ENCODE data around the gene MAGI1. TPM values are rescaled to one million over a fixed set of nuclear protein-coding genes. Genes with fewer than 3 reads are reported as not detected.
"Not testable (repeated sequence)": the region's sequence is repeated elsewhere in the genome, so short reads cannot be mapped to it uniquely, and the experiment has no call there.

Gene MAGI1
- total RNA-seq, 1 experiment from 2014 or later, result 16.9 TPM

DNA sequence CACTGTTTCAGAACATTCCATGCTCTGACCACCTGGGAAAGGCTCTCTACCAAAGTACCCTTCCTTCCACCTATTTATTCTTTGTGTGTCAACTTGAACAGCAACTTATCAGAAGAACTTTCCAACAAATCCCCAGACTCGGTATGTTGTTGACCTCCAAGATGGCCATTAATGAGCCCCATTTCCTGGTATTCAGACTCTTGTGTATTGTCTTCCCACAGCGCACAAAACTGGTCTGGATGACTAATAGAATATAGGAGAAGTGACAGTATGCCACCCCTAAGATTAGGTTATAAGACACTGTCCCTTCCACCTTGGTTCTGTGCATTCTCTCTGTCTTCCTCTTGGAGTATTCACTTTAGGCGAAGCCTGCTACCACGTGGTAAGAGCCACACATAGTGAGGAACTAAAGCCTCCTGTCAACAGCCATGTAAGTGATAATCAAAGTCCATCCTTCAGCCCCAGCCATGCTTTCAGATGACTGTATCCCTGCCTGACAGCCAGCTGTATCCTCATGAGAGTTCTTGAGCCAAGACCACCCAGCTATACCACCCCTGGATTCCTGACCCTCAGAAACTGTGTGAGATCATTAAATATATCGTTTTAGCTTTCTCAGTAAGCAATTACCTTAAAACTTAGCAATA lies 481.7 kb downstream of the MAGI1 start:
- H3K4me1 ChIP-seq, result no peaks in the 10 kb centered on the region
- H3K36me3 ChIP-seq, result no peaks in the 10 kb centered on the region
- H3K9me3 ChIP-seq (replicated peaks), result no peaks in the 10 kb centered on the region
- no peaks in the 10 kb centered on the region for H3K27me3 ChIP-seq
- no peak for DNase-seq
- no peak overlapping the region for H3K27ac ChIP-seq
- no peak overlapping the region for H3K4me3 ChIP-seq

DNA sequence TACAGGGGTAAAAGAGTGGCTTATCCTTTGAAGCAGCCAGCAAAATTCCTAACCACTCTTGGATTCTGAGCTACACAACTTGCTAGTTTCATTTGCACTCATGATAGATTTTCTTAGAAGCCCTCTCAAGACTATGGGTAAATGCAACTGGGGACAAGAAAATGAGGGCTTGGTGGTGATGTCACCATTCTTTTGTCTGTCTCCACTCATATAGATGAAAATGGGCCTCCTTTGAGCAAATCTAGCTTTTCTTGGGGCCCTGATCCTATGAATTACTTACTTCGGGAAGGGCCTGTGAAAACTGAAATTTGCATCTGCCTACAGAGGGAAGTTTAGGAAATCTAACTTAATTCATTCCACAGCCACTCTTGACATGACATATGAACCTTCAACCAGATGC lies 486.3 kb downstream of the MAGI1 start:
- no peak for DNase-seq
- H3K4me3 ChIP-seq, result no peak overlapping the region
- no peaks in the 10 kb centered on the region for H3K36me3 ChIP-seq
- no peaks in the 10 kb centered on the region for H3K9me3 ChIP-seq (replicated peaks)
- no peaks in the 10 kb centered on the region for H3K4me1 ChIP-seq
- no peak overlapping the region for H3K27ac ChIP-seq
- no peaks in the 10 kb centered on the region for H3K27me3 ChIP-seq

DNA sequence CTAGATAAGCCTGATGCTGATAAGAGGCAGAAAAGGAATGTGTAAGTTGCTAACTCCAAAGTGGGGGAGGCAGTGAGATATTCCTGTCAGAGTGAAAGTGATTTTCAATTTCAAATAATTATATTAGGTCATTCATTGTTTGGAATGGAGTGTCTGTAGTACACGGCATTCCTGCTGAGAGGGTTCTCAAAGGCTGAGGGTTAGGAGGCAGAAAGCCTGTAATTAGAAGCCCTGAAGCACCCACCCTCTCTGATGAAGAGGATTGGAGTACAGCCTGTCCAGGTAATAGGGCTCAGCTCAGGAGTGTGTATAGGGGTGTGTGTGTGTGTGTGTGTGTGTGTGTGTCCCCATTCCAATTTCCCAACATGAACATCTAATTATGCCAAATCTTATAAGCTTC lies 486.8 kb downstream of the MAGI1 start:
- no peaks in the 10 kb centered on the region for H3K27me3 ChIP-seq

DNA sequence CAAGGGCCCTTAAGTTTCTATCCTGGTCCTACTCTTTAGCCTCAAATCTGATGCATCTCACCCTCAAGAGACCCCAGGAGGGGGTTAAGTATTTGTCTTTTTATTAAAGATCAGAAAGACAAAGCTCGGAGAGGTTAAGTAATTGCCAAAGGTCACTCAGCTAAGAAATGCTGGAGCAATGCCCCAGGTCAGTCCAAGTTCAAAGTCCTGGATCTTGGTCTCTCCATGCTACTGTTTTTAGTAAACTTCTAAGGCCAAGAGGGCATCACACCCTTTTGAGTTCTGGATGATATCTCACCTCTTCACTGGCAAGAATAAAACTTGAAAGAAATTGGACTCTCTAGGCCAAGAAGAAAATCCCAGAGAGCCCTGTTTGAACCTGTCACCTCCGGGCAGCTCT lies 488.6 kb downstream of the MAGI1 start:
- no peak overlapping the region for H3K4me3 ChIP-seq
- no peak for DNase-seq
- no peak overlapping the region for H3K27ac ChIP-seq
- no peaks in the 10 kb centered on the region for H3K4me1 ChIP-seq
- no peaks in the 10 kb centered on the region for H3K27me3 ChIP-seq
- H3K36me3 ChIP-seq, result no peaks in the 10 kb centered on the region
- no peaks in the 10 kb centered on the region for H3K9me3 ChIP-seq (replicated peaks)

More for the DNA sequence above, 486.8 kb downstream of the MAGI1 start:
- no peak overlapping the region for H3K4me3 ChIP-seq
- H3K9me3 ChIP-seq (replicated peaks), result no peaks in the 10 kb centered on the region
- no peak overlapping the region for H3K27ac ChIP-seq
- DNase-seq, result no peak
- no peaks in the 10 kb centered on the region for H3K4me1 ChIP-seq
- no peaks in the 10 kb centered on the region for H3K36me3 ChIP-seq

DNA sequence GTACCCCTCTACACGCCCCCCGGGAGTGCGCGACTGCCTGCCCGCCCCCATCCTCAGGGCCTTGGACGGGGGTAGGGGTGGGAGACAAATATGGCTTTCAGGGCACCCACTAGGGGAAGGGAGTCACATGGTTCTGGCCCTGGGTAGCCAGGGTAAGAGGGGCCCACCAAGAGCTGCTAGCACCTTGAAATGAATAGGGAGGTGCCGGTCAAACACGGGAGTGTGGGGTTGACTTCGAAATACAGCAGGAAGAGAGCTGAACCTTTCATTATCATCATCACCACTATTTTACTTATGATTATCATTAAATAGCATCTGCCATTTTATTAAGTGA lies 489.1 kb downstream of the MAGI1 start:
- Histone ChIP-seq H3K9me3 (replicated peaks) (no peaks in the 10 kb centered on the region), H3K4me1 (no peaks in the 10 kb centered on the region), H3K36me3 (no peaks in the 10 kb centered on the region), H3K27ac (no peak overlapping the region; the same call in 1 of the 2 replicates), H3K4me3 (peak overlapping the region; percentile 56), H3K27me3 (no peaks in the 10 kb centered on the region)
- DNase-seq, result no peak

DNA sequence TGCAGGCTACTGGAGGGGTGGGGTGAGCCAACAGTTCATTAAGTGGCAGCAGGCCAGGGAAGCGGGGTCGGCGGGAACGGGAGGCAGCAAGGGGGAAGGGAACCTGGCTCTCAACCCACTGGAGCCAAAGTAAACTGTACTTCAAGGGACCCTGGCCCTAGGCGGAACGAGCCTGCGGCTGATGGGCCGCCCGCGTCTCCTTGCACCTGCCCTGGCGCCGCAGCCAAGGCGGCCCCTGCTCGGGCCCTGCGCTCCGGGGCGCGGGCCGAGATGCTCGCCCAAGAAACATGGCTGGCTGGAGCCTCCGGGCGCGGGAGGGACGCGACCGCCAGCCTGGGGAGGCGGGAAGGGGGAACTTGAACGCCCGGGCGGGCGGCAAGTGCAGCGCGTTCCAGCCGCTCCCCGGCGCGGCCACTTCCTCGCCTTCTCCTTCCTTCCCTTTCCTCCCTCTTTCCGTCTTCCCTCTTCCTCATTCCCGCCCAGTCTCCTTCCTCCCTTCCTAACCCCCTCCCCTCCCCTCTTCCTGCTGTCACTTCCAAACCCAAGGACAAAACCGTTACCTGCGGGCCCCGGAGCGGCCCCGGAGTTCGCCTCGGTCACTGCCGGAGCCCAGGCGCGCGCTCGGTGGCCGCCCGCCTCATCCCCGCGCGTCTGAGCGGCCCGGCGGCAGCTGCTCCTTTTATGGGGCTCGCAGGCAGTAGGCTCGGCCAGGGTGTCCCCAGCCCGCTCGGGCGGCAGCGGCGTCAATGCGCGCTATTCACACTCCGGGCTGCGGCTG lies 489.7 kb downstream of the MAGI1 start:
- H3K9me3 ChIP-seq (replicated peaks), result no peaks in the 10 kb centered on the region
- peak; percentile 19 to 34 for DNase-seq

DNA sequence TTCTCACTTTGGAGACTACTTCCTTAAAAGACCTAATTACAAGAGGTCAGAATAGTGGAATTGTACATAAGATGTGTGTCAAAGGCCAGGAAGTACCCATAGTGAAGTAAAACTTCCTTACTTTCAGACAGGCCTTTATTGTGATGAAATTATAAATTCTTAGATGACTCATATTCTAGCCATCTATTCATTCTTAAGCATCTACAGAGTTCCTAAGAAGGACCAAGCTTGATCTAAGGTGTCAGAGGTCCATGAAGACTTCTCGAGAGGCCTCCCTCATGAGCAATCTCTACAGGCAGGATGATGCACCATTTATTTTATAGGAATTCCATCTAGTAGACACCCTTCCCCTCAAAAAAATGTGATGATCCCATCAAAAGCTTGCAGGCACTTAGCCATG lies 493.3 kb downstream of the MAGI1 start:
- no peaks in the 10 kb centered on the region for H3K9me3 ChIP-seq (replicated peaks)
- H3K27ac ChIP-seq, result no peak overlapping the region
- no peak for DNase-seq
- no peaks in the 10 kb centered on the region for H3K27me3 ChIP-seq
- H3K4me1 ChIP-seq, result no peaks in the 10 kb centered on the region
- no peak overlapping the region for H3K4me3 ChIP-seq
- no peaks in the 10 kb centered on the region for H3K36me3 ChIP-seq

More for the DNA sequence above, 489.7 kb downstream of the MAGI1 start:
- no peaks in the 10 kb centered on the region for H3K27me3 ChIP-seq
- H3K4me3 ChIP-seq, result peak overlapping the region; percentile 56
- H3K27ac ChIP-seq, result peak overlapping the region; percentile 18; the same call in 1 of the 2 replicates
- no peaks in the 10 kb centered on the region for H3K4me1 ChIP-seq
- H3K36me3 ChIP-seq, result no peaks in the 10 kb centered on the region

DNA sequence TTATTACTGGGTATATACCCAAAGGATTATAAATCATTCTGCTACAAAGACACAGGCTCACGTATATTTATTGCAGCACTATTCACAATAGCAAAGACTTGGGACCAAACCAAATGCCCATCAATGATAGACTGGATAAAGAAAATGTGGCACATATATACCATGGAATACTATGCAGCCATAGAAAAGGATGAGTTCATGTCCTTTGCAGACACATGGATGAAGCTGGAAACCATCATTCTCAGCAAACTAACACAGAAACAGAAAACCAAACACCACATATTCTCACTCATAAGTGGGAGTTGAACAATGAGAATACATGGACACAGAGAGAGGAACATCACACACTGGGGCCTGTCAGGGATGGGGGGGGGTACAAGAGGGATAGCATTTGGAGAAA lies 495.3 kb downstream of the MAGI1 start:
- H3K4me3 ChIP-seq; H3K4me1 ChIP-seq; H3K9me3 ChIP-seq (replicated peaks); H3K27ac ChIP-seq; H3K27me3 ChIP-seq; DNase-seq; H3K36me3 ChIP-seq: not testable (repeated sequence)

DNA sequence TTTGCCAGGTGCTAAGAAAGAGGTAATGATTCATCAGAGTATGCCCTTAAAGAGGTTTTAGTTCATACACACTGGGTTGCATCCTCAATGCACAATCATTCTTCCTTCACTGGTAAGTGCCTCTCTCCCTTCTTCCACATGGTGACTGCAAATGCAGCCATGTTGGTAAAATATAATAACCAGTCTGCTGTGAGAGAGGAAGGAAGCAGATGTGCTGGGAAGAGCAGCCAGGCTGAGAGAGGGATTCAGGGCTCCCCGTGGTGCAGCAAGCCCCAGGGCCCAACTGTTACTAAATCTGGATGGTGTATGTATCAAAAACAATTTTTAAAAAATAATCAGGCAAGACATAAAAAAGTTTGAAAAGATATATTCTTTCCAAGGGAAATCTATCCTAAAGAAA lies 498.1 kb downstream of the MAGI1 start:
- Histone ChIP-seq H3K4me1 (no peaks in the 10 kb centered on the region), H3K4me3 (no peak overlapping the region), H3K27ac (no peak overlapping the region), H3K36me3 (no peaks in the 10 kb centered on the region), H3K9me3 (replicated peaks) (no peaks in the 10 kb centered on the region), H3K27me3 (no peaks in the 10 kb centered on the region)
- peak in 1 of 2 experiments; percentile 19 for DNase-seq

DNA sequence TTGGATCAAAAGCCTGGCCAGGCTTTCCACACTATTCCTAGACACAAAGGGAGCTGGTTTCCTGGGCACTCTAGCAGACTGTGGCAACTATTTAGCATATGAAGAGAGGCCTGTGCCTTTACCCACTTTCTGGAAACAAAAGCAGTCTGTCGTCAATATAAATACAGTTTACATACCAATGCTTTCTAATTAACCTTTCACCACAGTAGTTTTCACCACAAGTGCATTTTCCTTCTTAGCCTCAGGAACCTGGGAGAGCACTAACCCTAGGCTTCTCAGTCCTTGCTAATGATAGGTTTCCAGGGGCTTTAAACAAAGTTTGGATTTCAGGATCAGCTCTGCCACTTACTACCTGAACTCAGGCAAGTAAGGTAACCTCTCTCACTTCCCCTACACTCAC lies 499.1 kb downstream of the MAGI1 start:
- Histone ChIP-seq H3K27ac (no peak overlapping the region), H3K27me3 (no peaks in the 10 kb centered on the region), H3K9me3 (replicated peaks) (no peaks in the 10 kb centered on the region), H3K4me1 (no peaks in the 10 kb centered on the region), H3K36me3 (no peaks in the 10 kb centered on the region), H3K4me3 (no peak overlapping the region)
- no peak for DNase-seq

DNA sequence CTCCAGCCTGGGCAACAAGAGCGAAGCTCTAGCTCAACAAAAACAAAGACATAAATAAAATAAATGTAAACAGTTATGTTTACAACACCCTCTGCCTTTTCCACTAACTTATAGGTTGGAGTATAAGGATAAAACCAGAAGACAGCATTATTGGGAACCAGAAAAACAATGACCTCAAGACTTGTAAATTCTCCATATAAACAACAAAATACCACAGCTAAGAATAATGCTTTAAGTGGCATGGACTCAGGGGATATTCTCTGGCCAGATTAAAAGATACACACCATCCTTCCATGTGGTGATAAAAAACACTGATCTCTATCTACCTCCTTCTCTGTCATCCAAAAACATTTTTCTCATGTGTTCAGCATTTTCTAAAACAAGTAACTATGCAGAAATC lies 500.6 kb downstream of the MAGI1 start:
- Histone ChIP-seq H3K36me3 (no peaks in the 10 kb centered on the region), H3K4me1 (no peaks in the 10 kb centered on the region), H3K27me3 (no peaks in the 10 kb centered on the region), H3K9me3 (replicated peaks) (no peaks in the 10 kb centered on the region), H3K4me3 (no peak overlapping the region), H3K27ac (no peak overlapping the region)
- no peak for DNase-seq

DNA sequence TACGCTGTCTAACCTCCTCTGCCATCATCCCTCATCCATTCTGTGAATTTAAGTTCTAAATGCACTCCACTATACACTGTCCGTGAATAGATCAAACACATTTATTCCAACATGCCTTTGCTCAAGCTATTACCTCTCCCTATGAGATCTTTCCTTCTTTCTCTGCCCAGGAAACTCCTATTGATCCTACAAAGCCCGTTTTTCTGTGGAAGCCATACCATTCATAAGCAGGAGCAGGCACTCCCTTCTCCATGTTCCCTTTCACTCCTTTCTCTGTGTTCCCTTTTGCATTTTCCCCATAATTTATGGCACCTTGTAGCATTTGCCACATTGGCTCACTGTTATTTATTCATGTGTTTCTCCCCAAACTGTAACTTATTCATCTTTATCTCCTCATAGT lies 501.6 kb downstream of the MAGI1 start:
- no peaks in the 10 kb centered on the region for H3K4me1 ChIP-seq
- no peak overlapping the region for H3K4me3 ChIP-seq
- H3K9me3 ChIP-seq (replicated peaks), result no peaks in the 10 kb centered on the region
- no peaks in the 10 kb centered on the region for H3K36me3 ChIP-seq
- H3K27me3 ChIP-seq, result no peaks in the 10 kb centered on the region
- no peak overlapping the region for H3K27ac ChIP-seq
- DNase-seq, result no peak

DNA sequence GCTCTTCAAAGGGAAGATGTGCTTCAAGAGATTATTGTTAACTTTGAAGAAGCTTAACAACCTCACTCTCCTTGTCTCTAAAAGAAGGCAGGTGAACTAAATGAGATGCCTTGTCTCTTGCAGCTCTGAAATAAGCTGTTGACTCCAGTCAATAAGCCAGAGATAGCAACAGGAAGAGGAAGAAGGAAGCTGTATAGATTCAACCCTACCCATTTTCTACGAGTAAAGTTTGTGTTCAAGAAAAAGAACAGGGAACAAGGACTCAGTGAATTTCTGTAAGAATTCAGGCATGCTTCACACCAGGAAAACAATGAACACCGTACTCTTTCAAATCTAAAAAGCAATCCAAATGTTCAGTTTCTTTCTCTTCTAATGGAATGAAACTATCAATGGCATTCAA lies 503.5 kb downstream of the MAGI1 start:
- Histone ChIP-seq H3K36me3 (no peaks in the 10 kb centered on the region), H3K4me1 (no peaks in the 10 kb centered on the region), H3K27me3 (no peaks in the 10 kb centered on the region), H3K27ac (no peak overlapping the region), H3K9me3 (replicated peaks) (no peaks in the 10 kb centered on the region), H3K4me3 (no peak overlapping the region)
- DNase-seq, result no peak

DNA sequence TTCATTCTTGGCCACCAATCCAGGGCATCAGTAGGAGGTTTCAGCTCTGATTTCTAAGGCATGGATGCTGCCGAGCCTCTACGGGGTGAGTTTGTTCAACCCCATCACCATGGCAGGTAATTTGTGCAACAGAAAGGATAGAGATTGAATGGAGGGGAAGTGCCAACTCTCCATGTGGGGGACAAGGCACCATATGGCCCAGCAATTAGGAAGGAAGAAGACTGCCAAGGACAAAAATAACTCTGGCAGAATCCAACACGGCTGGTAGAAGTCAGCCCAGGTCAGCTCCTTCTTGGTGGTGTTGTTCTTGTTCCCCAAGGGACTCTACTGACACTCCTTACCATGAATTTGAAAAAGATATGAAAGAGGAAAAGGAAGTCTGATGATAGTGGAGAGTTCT lies 503.9 kb downstream of the MAGI1 start:
- no peaks in the 10 kb centered on the region for H3K4me1 ChIP-seq
- no peaks in the 10 kb centered on the region for H3K27me3 ChIP-seq
- H3K4me3 ChIP-seq, result no peak overlapping the region
- no peak for DNase-seq
- no peaks in the 10 kb centered on the region for H3K9me3 ChIP-seq (replicated peaks)
- H3K27ac ChIP-seq, result no peak overlapping the region
- H3K36me3 ChIP-seq, result no peaks in the 10 kb centered on the region

DNA sequence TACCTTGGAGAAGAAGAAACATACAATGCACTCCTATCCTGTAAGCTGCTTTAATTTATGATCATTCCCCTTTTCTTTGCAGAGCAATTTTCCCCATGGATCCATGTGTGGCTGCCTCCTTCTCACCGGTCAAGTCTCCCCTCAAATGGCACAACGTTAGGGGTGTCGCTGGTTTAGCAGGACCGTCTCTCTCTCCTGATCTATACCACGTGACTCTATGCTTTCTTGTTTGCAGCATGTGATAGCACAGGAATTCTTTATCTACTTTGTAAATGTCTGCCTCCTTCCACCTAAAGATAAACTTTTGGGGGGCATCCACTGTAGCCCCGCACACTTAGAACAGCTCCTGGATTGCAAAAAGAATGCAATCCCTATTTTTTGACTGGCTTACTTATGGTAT lies 506.0 kb downstream of the MAGI1 start:
- H3K4me1 ChIP-seq, result no peaks in the 10 kb centered on the region
- no peaks in the 10 kb centered on the region for H3K9me3 ChIP-seq (replicated peaks)
- H3K27ac ChIP-seq, result no peak overlapping the region
- no peak overlapping the region for H3K4me3 ChIP-seq
- no peak for DNase-seq
- no peaks in the 10 kb centered on the region for H3K27me3 ChIP-seq
- H3K36me3 ChIP-seq, result no peaks in the 10 kb centered on the region

DNA sequence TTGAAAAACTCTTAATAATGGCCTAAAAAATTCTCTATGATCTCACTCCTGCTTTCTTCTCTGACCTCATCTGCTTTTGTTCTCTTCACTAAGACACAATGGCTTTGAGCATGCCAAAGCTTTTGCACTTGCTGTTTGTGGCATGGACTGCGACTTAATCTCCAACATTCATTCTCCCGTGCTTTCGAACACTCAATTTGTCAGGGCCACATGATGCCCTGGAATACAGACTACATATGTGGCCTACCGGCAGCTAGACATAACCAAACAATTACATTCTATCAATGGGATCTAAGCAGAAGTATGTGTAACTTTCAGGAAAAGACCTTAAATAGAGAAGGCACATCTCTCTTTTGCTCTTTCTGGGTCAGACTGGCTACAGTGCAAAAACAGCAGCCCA lies 506.5 kb downstream of the MAGI1 start:
- Histone ChIP-seq H3K9me3 (replicated peaks) (no peaks in the 10 kb centered on the region), H3K4me1 (no peaks in the 10 kb centered on the region), H3K36me3 (no peaks in the 10 kb centered on the region), H3K27ac (no peak overlapping the region), H3K27me3 (no peaks in the 10 kb centered on the region), H3K4me3 (no peak overlapping the region)
- no peak for DNase-seq

Data from SJCRH30 (cell line).